Vagina (tissue), 2 donors: ENCODE data around the gene ADAM29.

Source experiments
- CTCF ChIP-seq, 3 experiments: fragments of 450-650 bp in 2 of 3; fragments of 200-600 bp in 1 of 3; sonication (generic) in 1 of 3; IDR thresholded peaks; one replicate each; pipeline ENCODE4 v1.5.1; 2017 to 2019; ENCODE audit warnings: antibody characterized with exemption in 3 of 3, mild to moderate bottlenecking in 2 of 3, moderate library complexity in 2 of 3
- POLR2A ChIP-seq, 2 donors: fragments of 450-650 bp; IDR thresholded peaks; one replicate each; pipeline ENCODE4 v1.6.1; 2017; ENCODE audit warnings: antibody characterized with exemption in 2 of 2, mild to moderate bottlenecking in 2 of 2, moderate library complexity in 2 of 2

GRCh38 chr4:174989791-174990190, 71.6 kb downstream of the ADAM29 start:
- TF ChIP-seq CTCF (IDR thresholded peaks at IDR 0.05) (no peak), POLR2A (IDR thresholded peaks at IDR 0.05) (no peak)
